ENCODE measurements around the gene DOCK1. TPM values are rescaled to one million over a fixed set of nuclear protein-coding genes. Genes with fewer than 3 reads are reported as not detected.
"Not testable (repeated sequence)": the region's sequence is repeated elsewhere in the genome, so short reads cannot be mapped to it uniquely, and the experiment has no call there.

The DOCK1 gene
- total RNA-seq, 1 experiment from 2014 or later: 82.2 TPM

DNA sequence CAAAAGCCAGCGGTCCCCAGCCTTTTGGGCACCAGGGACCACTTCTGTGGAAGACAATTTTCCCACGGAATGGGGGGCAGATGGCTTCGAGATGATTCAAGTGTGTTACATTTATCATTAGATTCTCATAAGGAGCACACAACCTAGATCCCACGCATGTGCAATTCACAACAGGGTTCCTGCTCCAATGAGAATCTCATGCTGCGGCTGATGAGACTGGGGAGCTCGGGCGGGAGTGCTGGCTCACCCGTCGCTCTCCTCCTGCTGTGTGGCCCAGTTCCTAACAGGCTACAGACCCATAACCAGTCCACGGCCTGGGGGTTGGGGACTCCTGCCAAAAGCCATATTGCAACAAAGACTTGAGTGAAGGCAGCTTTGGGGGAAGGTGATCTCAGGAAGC is 26.6 kb upstream of the DOCK1 start:
- Mint-ChIP-seq H3K9me3 (ENCODE audit: unreplicated experiment) (no peaks in the 10 kb centered on the region), H3K4me3 (ENCODE audit: unreplicated experiment) (no peak overlapping the region), H3K27ac (ENCODE audit: unreplicated experiment) (no peak overlapping the region), H3K27me3 (ENCODE audit: insufficient read depth, unreplicated experiment) (no peaks in the 10 kb centered on the region), H3K36me3 (ENCODE audit: insufficient read depth, unreplicated experiment) (no peaks in the 10 kb centered on the region), H3K4me1 (ENCODE audit: low read depth, unreplicated experiment) (no peaks in the 10 kb centered on the region)
- no peak for TF ChIP-seq CTCF (IDR thresholded peaks at IDR 0.05; ENCODE audit: insufficient read depth in 1 of 2, low read depth in 1 of 2, low read length in 1 of 2, severe bottlenecking in 1 of 2, unreplicated experiment in 1 of 2)
- ChIA-PET CTCF (no interaction called here), POLR2A (no interaction called here)
- no peak overlapping the region for H3K4me3 ChIP-seq (ENCODE audit: low read depth, low read length)
- no peaks in the 10 kb centered on the region for H3K4me1 ChIP-seq
- intact Hi-C loops (cut with micrococcal nuclease; ENCODE audit: unreplicated experiment): no loop called here
- DNase-seq: no peak
- BruUV-seq (replicated peaks): no TSS peak
- H3K27me3 ChIP-seq (replicated peaks; ENCODE audit: control insufficient read depth, insufficient read depth, low read length): no peaks in the 10 kb centered on the region
- H3K36me3 ChIP-seq (ENCODE audit: control insufficient read depth, insufficient read depth, low read length): no peaks in the 10 kb centered on the region
- no peaks in the 10 kb centered on the region for H3K9me3 ChIP-seq

GRCh38 chr10:126880926-126881325 is 24.3 kb upstream of the DOCK1 start:
- H3K4me1 ChIP-seq: no peaks in the 10 kb centered on the region
- H3K27me3 Mint-ChIP-seq (ENCODE audit: insufficient read depth, unreplicated experiment): no peaks in the 10 kb centered on the region
- H3K4me3 Mint-ChIP-seq (ENCODE audit: unreplicated experiment): no peak overlapping the region
- CTCF ChIA-PET: no interaction called here
- H3K36me3 Mint-ChIP-seq (ENCODE audit: insufficient read depth, unreplicated experiment): no peaks in the 10 kb centered on the region
- no TSS peak for BruUV-seq (replicated peaks)
- H3K9me3 ChIP-seq: no peaks in the 10 kb centered on the region
- no peaks in the 10 kb centered on the region for H3K9me3 Mint-ChIP-seq (ENCODE audit: unreplicated experiment)
- no peak overlapping the region for H3K4me3 ChIP-seq (ENCODE audit: low read depth, low read length)
- H3K27ac Mint-ChIP-seq (ENCODE audit: unreplicated experiment): peak overlapping the region; percentile 12
- no peaks in the 10 kb centered on the region for H3K27me3 ChIP-seq (replicated peaks; ENCODE audit: control insufficient read depth, insufficient read depth, low read length)
- no peaks in the 10 kb centered on the region for H3K4me1 Mint-ChIP-seq (ENCODE audit: low read depth, unreplicated experiment)
- no peaks in the 10 kb centered on the region for H3K36me3 ChIP-seq (ENCODE audit: control insufficient read depth, insufficient read depth, low read length)
- no peak for TF ChIP-seq CTCF (IDR thresholded peaks at IDR 0.05; ENCODE audit: insufficient read depth in 1 of 2, low read depth in 1 of 2, low read length in 1 of 2, severe bottlenecking in 1 of 2, unreplicated experiment in 1 of 2)
- POLR2A ChIA-PET: no interaction called here
- DNase-seq: no peak
- intact Hi-C loops (cut with micrococcal nuclease; ENCODE audit: unreplicated experiment): no loop called here

GRCh38 chr10:126882055-126882454 is 23.2 kb upstream of the DOCK1 start:
- H3K27me3 ChIP-seq (replicated peaks; ENCODE audit: control insufficient read depth, insufficient read depth, low read length); H3K9me3 ChIP-seq; BruUV-seq (replicated peaks); CTCF ChIA-PET; H3K27me3 Mint-ChIP-seq (ENCODE audit: insufficient read depth, unreplicated experiment); intact Hi-C loops (cut with micrococcal nuclease; ENCODE audit: unreplicated experiment); H3K4me1 ChIP-seq; H3K27ac Mint-ChIP-seq (ENCODE audit: unreplicated experiment); H3K4me1 Mint-ChIP-seq (ENCODE audit: low read depth, unreplicated experiment); H3K36me3 Mint-ChIP-seq (ENCODE audit: insufficient read depth, unreplicated experiment); H3K36me3 ChIP-seq (ENCODE audit: control insufficient read depth, insufficient read depth, low read length); H3K9me3 Mint-ChIP-seq (ENCODE audit: unreplicated experiment); POLR2A ChIA-PET: not testable (repeated sequence)
- peak overlapping the region; percentile 12; the same call in 1 of the 2 replicates for H3K4me3 ChIP-seq (ENCODE audit: low read depth, low read length)
- peak in 1 of 2 experiments; percentile 14 for DNase-seq
- peak overlapping the region; percentile 52 for H3K4me3 Mint-ChIP-seq (ENCODE audit: unreplicated experiment)

DNA sequence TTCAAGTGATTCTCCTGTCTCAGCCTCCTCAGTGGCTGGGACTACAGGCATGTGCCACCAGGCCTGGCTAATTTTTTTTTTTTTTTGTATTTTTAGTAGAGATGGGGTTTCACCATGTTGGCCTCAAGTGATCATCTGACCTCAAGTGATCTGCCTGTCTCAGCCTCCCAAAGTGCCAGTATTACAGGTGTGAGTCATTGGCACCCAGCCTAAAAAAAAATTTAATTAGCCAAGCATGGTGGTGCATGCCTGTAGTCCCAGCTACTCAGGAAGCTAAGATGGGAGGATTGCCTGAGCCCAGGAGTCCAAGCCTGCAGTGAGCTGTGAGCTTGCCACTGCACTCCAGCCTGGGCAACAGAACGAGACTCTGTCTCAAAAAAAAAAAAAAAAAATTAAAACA is 16.8 kb upstream of the DOCK1 start:
- H3K27me3 Mint-ChIP-seq (ENCODE audit: insufficient read depth, unreplicated experiment); BruUV-seq (replicated peaks); H3K4me1 Mint-ChIP-seq (ENCODE audit: low read depth, unreplicated experiment); H3K4me3 Mint-ChIP-seq (ENCODE audit: unreplicated experiment); H3K4me1 ChIP-seq; intact Hi-C loops (cut with micrococcal nuclease; ENCODE audit: unreplicated experiment); DNase-seq; POLR2A ChIA-PET; H3K9me3 ChIP-seq; H3K4me3 ChIP-seq (ENCODE audit: low read depth, low read length); H3K36me3 ChIP-seq (ENCODE audit: control insufficient read depth, insufficient read depth, low read length); H3K36me3 Mint-ChIP-seq (ENCODE audit: insufficient read depth, unreplicated experiment); H3K9me3 Mint-ChIP-seq (ENCODE audit: unreplicated experiment); H3K27me3 ChIP-seq (replicated peaks; ENCODE audit: control insufficient read depth, insufficient read depth, low read length); H3K27ac Mint-ChIP-seq (ENCODE audit: unreplicated experiment): not testable (repeated sequence)
- CTCF ChIA-PET: interaction anchor here (0.6 kb wide), 1 partner anchor 142 kb away, joined by 3 read pairs; no protein-coding TSS in a partner anchor
